ENCODE measurements around the gene EMC8. TPM values are rescaled to one million over a fixed set of nuclear protein-coding genes. Genes with fewer than 3 reads are reported as not detected.
"Not testable (repeated sequence)": the region's sequence is repeated elsewhere in the genome, so short reads cannot be mapped to it uniquely, and the experiment has no call there.

The EMC8 gene
- total RNA-seq, 2 donors from 2014 or later = 39.9 to 57.9 TPM

DNA sequence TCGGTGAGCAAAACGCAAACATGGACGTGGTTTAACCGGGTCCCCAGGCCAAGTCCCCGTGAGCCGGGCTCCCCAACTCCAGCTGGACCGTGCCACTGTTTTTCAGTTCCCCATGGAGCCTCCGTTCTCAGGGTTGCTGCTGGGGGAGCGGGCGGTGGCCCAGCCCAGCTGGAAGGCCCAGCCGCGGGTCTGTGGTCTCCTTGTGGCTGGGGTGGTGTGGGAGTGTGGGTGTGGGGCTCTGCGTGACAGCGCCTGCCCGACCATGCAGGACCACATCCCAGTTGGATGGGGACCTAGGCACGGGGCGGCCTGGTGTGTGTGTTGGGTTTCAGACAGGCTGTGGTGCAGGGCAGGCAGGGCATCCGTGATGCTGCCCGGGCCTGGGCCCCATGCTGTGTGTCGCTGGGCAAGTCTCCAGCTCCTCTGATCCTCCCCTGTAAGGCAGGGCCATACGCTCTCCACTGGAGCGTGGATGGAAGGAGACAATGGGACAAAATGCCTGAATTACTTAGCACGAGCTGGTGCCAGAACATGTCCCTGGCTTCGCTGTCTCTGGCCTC, 40.4 kb upstream of the EMC8 start:
- Mint-ChIP-seq H3K36me3 (no peaks in the 10 kb centered on the region), H3K27ac (peak overlapping the region in 1 of 2 donors; percentile 29), H3K27me3 (peaks cover 11 to 15% of the 10 kb centered on the region in 2 donors), H3K9me3 (no peaks in the 10 kb centered on the region), H3K4me3 (no peak overlapping the region), H3K4me1 (ENCODE audit: low read depth in 2 of 2) (peaks cover 4 to 7% of the 10 kb centered on the region in 2 donors)
- DNase-seq (ENCODE audit: low spot score) = no peak
- no peak for ATAC-seq

DNA sequence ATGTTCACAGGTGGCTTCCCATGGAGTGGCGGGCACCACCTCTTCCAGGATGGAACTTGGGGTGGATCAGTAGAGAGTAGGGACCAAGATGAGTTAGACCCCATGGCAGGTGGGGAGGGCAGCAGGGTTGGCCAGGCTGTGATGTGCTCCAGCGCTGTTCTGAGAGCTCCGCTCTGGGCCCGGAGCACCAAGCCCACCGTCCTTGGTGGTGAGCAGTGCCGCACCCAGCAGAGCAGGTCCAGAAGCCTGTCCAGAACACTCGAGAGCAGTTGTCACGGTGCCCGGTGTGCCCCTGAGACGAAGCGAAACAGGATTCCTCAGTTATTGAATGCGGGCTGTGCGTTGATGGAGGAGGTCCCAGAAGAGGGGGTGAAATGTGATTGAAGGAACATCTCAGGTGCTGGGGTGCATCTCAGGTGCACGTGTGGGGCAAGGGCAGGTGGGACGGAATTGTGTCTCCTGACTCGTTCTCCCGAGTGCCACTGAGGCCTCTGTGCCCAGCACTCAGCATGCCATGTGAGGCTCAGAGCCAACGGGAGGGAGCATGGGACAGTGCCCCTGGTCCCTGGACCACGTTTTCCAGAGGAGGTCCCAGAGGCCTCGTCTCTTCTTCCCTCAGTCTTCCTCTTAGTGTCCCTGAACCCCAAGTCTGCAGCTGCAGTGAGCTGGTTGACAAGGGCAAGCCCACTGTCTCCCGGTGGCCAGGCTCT, 39.7 kb upstream of the EMC8 start:
- no peak overlapping the region for H3K4me3 Mint-ChIP-seq
- peaks cover 0 to 4% of the 10 kb centered on the region in 2 donors for H3K4me1 Mint-ChIP-seq (ENCODE audit: low read depth in 2 of 2)
- ATAC-seq = no peak
- H3K27ac Mint-ChIP-seq = peak overlapping the region in 1 of 2 donors; percentile 53
- no peak for DNase-seq (ENCODE audit: low spot score)
- no peaks in the 10 kb centered on the region for H3K9me3 Mint-ChIP-seq
- no peaks in the 10 kb centered on the region for H3K36me3 Mint-ChIP-seq
- peaks cover 8 to 12% of the 10 kb centered on the region in 2 donors for H3K27me3 Mint-ChIP-seq

DNA sequence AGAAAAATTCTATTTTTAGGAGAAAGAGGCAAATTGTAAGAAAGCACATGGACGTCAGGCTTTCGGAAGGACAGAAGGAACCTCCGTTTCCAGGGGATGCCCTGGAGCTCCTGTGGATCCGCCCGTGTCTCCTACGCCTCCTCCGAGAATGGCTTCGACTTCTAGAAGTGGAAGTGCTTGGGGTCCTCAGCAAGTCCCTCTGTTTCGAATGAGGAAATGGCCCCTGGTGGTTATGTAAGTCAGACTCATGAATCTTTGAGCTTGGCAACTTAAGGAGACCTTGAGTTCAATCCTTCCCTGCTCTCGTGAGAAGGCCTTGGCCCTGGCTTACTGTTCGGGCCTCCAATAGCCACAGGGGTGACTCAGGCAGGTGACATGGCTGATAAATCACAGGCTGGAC, 39.0 kb upstream of the EMC8 start:
- ATAC-seq = no peak
- peaks cover 0 to 6% of the 10 kb centered on the region in 2 donors for H3K4me1 Mint-ChIP-seq (ENCODE audit: low read depth in 2 of 2)
- H3K4me3 Mint-ChIP-seq = no peak overlapping the region
- H3K36me3 Mint-ChIP-seq = no peaks in the 10 kb centered on the region
- no peaks in the 10 kb centered on the region for H3K9me3 Mint-ChIP-seq
- peaks cover 10 to 16% of the 10 kb centered on the region in 2 donors for H3K27me3 Mint-ChIP-seq
- no peak overlapping the region for H3K27ac Mint-ChIP-seq
- DNase-seq (ENCODE audit: low spot score) = peak; percentile 51

DNA sequence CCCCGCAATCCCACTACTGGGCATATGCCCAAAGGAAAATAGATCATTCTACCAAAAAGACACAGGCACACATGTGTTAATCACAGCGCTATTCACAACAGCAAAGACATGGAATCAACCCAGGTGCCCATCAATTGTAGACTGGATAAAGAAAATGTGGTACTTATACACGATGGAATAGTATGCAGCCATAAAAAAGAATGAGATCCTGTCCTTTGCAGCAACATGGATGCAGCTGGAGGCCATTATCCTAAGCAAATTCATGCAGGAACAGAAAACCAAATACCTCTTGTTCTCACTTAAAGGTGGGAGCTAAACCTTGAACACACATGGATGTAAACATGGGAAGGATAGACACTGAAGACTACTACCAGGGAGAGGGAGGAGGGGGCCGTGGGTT, 38.3 kb upstream of the EMC8 start:
- H3K27me3 Mint-ChIP-seq = peaks cover 17 to 24% of the 10 kb centered on the region in 2 donors
- H3K36me3 Mint-ChIP-seq; H3K27ac Mint-ChIP-seq; H3K4me3 Mint-ChIP-seq; H3K4me1 Mint-ChIP-seq (ENCODE audit: low read depth in 2 of 2); DNase-seq (ENCODE audit: low spot score); ATAC-seq; H3K9me3 Mint-ChIP-seq: not testable (repeated sequence)

DNA sequence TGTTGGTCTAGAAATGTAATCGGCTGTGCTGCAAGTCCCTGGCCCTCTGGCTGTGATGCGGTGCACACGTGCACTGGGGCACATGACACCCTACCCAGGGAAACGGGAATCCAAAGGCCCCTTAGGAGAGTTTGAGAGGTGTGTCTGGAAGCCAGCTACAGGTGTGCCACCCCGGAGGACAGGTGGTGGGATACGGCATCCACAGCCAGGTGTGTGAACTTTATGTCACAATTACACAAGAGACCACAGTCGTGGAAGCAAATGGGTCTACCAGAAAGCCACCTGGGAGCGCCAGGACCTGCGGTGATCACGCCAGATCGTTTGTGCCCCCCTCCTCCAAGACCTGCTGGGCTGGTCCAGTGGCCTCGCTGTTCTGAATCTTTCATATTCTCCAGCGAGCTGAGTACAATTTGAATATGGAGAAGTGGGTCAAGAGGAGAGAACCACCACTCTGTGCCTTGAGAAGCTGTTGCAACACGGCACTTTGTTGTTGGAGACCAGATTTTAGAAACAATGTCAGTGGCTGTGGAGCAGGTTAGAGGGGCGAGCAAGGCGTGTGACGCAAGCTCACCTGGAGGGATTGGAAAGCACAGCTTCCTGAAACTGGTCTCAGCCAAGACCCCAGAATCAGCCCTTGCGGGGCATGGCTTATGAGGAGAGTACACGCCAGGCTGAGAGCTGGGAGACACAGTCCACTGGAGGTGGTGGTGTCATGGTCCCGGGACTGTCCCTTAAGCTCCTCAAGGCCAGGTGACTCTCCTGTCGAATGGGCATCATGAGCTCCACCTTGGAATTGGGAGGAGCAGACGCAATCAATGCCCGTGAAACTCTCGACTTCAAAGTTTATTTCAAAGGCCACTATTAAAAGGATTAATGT, 37.6 kb upstream of the EMC8 start:
- H3K4me3 Mint-ChIP-seq = no peak overlapping the region
- H3K36me3 Mint-ChIP-seq = no peaks in the 10 kb centered on the region
- no peak overlapping the region for H3K27ac Mint-ChIP-seq
- peaks cover 20 to 31% of the 10 kb centered on the region in 2 donors for H3K27me3 Mint-ChIP-seq
- no peaks in the 10 kb centered on the region for H3K9me3 Mint-ChIP-seq
- H3K4me1 Mint-ChIP-seq (ENCODE audit: low read depth in 2 of 2) = peaks cover 0 to 6% of the 10 kb centered on the region in 2 donors
- no peak for ATAC-seq
- DNase-seq (ENCODE audit: low spot score) = no peak

DNA sequence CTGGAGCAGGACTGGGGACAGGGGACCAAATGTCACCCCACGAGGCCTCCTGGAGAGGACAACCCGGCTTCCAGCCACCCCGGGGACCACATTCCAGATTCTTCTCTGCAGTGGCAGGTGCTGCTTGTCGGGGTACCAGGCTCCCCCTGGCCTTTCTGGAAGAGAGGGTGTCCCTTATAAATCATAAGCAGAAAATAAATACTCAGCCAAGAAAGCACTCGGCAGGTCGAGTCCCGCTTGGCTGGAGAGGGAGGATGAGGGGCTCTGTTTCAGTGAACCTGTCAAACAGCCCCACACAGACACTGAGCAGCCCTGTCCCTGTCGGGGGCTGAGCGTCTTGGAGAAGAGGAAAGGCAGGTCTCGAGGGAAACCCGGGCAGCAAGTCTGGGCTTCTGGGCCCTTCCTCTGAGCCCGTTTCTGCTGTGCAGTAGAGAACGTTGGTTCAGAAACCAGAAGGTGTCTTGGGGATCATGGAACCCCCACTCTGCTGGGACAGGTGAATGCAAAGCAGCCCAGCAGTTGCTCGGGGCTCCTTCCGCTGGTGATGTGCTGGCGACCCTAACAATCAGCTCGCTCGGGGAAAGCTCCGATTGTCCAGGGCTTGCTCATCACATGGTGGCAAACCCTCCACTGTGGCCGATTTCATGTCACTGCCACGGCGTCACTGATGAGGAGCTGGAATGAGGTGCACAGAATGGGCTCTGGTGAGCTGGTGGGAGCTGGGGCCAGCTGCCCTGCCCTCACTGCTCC, 36.8 kb upstream of the EMC8 start:
- no peak overlapping the region for H3K27ac Mint-ChIP-seq

DNA sequence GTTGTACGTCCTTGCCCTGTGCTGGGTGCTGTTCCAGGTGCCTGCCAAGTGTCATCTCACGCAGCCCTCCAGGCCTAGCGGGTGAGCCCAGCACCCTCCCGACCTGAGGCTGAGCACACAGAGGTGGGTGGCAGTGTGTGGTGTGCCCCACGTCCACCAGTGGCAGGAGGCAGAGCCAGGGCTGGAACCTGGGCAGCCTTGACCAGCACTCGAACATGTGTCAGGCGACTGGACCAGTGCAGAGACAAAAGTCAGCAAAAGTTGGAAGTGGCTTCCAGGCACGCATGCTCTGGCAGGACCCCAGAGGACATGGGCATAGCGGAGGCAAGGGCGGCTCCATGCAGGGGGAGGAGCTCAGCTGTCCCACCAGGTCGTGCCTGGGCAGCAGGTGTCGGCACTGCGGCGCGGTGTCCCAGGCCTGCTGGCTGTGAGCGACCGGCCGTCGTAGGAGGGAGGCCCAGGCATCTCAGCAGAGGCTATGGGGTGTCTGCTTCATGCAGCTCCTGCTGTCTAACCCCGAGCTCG, 35.9 kb upstream of the EMC8 start:
- Mint-ChIP-seq H3K27me3 (peaks cover 32 to 44% of the 10 kb centered on the region in 2 donors), H3K4me3 (no peak overlapping the region), H3K36me3 (peaks cover 6% of the 10 kb centered on the region), H3K9me3 (no peaks in the 10 kb centered on the region), H3K4me1 (ENCODE audit: low read depth in 2 of 2) (peaks cover 0 to 10% of the 10 kb centered on the region in 2 donors), H3K27ac (peak overlapping the region in 1 of 2 donors; percentile 47)
- ATAC-seq (no peak), DNase-seq (ENCODE audit: low spot score) (no peak)

More for the DNA sequence above, 36.8 kb upstream of the EMC8 start:
- no peaks in the 10 kb centered on the region for H3K9me3 Mint-ChIP-seq
- ATAC-seq (no peak), DNase-seq (ENCODE audit: low spot score) (no peak)
- H3K27me3 Mint-ChIP-seq = peaks cover 27 to 37% of the 10 kb centered on the region in 2 donors
- peaks cover 0 to 10% of the 10 kb centered on the region in 2 donors for H3K4me1 Mint-ChIP-seq (ENCODE audit: low read depth in 2 of 2)
- no peak overlapping the region for H3K4me3 Mint-ChIP-seq
- H3K36me3 Mint-ChIP-seq = peaks cover 5% of the 10 kb centered on the region

DNA sequence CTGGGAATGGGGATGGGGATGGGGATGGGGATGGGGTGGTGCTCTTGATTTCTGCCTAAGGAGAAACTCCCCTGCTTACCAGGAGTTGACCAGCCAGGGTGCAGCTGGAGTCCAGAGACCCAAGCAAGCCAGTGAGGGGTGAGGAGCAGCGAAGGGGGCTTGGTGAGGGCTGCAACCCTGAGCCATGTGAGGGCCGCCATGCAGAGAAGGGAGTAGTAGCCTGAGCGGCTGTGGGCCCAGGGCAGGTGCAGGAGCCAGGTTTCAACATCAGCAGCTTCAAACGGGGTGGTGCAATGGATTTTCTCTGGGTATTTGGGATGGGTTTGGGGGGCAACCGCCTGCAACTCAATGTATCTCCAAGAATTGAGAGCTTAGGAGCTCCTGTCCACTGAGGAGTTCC, 35.4 kb upstream of the EMC8 start:
- Mint-ChIP-seq H3K9me3 (no peaks in the 10 kb centered on the region), H3K4me1 (ENCODE audit: low read depth in 2 of 2) (peaks cover 0 to 11% of the 10 kb centered on the region in 2 donors), H3K27ac (peak overlapping the region in 1 of 2 donors; percentile 47), H3K36me3 (peaks cover 6% of the 10 kb centered on the region), H3K27me3 (peaks cover 32 to 44% of the 10 kb centered on the region in 2 donors), H3K4me3 (no peak overlapping the region)
- DNase-seq (ENCODE audit: low spot score) = no peak
- no peak for ATAC-seq

DNA sequence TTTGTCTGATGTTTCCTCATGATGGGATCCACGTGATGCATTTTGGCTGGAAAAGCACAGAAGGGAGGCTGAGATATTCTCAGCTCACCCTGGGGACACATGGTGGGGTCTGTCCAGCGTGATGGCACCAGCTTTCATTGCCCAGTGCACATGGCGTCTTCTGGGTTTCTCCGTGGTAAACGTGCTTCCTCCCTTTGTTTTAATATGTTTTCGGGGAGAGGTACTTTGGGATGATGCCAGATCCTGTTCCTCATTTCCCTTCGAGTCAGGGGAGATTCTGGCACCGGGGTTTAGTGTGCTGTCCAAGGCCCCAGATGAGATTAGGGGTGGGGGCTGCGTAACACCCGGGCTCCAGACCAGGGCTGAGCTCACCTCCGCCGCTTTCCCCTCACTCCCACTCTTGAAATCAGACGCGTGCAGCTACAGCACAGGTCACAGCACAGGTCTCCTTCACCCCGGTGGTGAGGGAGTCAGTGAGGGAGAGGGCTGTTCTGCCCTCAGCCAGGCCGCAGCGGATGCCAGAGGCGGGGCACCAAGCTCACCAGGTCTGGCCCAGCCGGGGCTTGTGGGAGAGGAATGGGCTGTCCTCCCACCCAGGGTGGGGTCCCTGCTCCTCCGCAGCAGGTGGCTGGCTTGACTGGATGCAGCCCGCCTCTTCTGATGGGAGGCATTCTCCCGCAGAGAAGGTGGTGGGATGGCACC, 34.0 kb upstream of the EMC8 start:
- peaks cover 29 to 52% of the 10 kb centered on the region in 2 donors for H3K27me3 Mint-ChIP-seq
- H3K4me3 Mint-ChIP-seq = no peak overlapping the region
- peaks cover 13% of the 10 kb centered on the region for H3K36me3 Mint-ChIP-seq
- H3K4me1 Mint-ChIP-seq (ENCODE audit: low read depth in 2 of 2) = peaks cover 8 to 11% of the 10 kb centered on the region in 2 donors
- DNase-seq (ENCODE audit: low spot score) = no peak
- H3K9me3 Mint-ChIP-seq = no peaks in the 10 kb centered on the region
- ATAC-seq = no peak
- peak overlapping the region; percentile 23 to 83 for H3K27ac Mint-ChIP-seq

DNA sequence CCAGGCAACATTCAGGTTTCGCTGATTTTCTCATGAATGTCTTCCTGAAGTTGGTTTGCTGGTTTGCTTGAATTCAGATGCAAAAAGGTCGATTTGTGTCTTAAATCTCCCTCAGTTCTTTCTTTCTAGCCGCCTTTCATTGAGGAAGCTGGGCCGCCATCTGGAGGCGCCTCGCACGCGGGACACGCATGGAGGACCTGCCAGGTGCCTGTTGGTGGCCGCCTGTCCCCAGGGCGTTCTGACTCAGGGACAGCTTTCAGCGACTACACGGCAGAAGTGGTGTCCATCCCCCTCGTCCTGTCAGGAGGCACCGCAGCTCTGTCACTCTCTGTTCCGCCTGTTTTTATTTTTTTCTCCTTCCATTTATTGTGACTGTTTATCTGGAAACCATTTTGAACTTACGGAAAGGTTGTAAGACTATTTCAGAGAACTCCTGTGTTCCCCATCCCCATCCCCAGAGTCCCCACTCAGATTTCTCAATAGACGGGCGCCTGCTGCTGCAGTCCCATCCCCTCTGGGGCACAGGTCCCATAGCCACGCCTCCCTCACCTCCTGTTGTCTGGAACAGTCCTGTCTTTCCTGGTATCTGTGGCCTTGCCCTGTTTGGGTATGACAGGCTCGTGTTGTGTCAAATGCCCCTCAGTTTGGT, 33.4 kb upstream of the EMC8 start:
- Mint-ChIP-seq H3K36me3 (peaks cover 13% of the 10 kb centered on the region), H3K27ac (peak overlapping the region in 1 of 2 donors; percentile 83), H3K4me1 (ENCODE audit: low read depth in 2 of 2) (peaks cover 8 to 11% of the 10 kb centered on the region in 2 donors), H3K27me3 (peaks cover 29 to 52% of the 10 kb centered on the region in 2 donors), H3K9me3 (no peaks in the 10 kb centered on the region), H3K4me3 (no peak overlapping the region)
- ATAC-seq (no peak), DNase-seq (ENCODE audit: low spot score) (no peak)

DNA sequence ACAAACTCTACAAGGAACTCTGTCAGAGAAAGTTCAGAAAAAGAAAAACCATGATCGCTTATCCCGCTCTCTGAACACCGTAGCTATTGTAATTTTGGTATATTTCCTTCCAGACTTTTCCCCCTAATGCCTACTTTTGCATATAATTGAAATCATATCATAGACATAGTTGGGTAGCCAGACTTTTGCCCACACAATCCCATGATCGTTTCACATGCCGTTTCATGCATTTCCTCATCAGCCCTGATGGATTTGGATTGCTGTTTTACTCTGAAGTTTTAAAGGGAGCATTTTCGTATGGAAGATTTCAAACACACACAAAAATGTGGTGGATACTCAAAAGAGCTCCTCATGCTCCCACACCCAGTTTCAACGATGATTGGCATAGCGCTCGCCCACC, 31.5 kb upstream of the EMC8 start:
- peaks cover 13% of the 10 kb centered on the region for H3K36me3 Mint-ChIP-seq
- H3K27me3 Mint-ChIP-seq = peaks cover 26 to 41% of the 10 kb centered on the region in 2 donors
- no peak overlapping the region for H3K27ac Mint-ChIP-seq
- no peaks in the 10 kb centered on the region for H3K9me3 Mint-ChIP-seq
- peaks cover 8 to 11% of the 10 kb centered on the region in 2 donors for H3K4me1 Mint-ChIP-seq (ENCODE audit: low read depth in 2 of 2)
- ATAC-seq = no peak
- H3K4me3 Mint-ChIP-seq = no peak overlapping the region
- no peak for DNase-seq (ENCODE audit: low spot score)

DNA sequence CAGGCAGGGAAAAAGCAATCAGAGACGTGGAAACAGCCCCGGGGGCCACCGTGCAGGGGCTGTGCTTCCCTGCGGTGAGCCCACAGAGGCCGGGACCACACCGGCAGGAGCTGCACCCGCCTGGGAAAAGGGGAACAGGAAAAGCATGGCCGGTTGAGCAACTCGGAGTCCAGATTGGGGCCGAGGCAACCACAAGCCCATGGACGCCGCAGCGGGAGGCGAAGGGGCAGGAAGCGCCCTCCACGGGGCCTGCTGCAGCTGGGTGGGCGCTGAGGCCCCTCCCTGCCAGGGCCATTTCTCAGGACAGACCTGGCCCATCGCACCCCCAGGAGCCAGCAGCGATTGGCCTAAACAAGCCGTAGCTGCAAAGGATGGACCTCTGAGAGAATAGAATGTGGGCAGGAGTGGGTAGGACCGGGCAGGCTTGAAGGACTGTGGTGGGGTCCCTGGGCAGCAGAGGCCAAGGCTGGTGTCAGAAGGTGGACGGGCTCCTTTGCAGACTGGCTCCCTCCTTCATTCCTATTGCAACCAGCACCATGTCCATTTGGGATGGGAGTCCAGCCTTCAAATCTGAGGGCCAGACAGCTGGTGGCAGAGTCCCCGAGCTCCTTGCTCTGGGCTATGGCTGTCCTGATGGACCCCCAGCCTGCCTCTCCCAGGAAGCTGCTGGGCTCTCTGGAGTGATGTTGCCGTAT, 30.6 kb upstream of the EMC8 start:
- no peaks in the 10 kb centered on the region for H3K9me3 Mint-ChIP-seq
- H3K27me3 Mint-ChIP-seq = peaks cover 23 to 41% of the 10 kb centered on the region in 2 donors
- H3K27ac Mint-ChIP-seq = peak overlapping the region in 1 of 2 donors; percentile 48
- no peak for DNase-seq (ENCODE audit: low spot score)
- ATAC-seq = no peak
- H3K4me1 Mint-ChIP-seq (ENCODE audit: low read depth in 2 of 2) = peaks cover 8 to 13% of the 10 kb centered on the region in 2 donors
- H3K36me3 Mint-ChIP-seq = peaks cover 13% of the 10 kb centered on the region
- no peak overlapping the region for H3K4me3 Mint-ChIP-seq
